H9 (cell line): ENCODE data around the gene EGLN1. TPM values are rescaled to one million over a fixed set of nuclear protein-coding genes. Genes with fewer than 3 reads are reported as not detected.

Source experiments
- DNase-seq: peaks from one replicate; pipeline ENCODE4 v3.0.0-alpha.2; 2017
- H2AFZ ChIP-seq: one replicate; pipeline ENCODE4 v1.6.1; 2013; ENCODE audit warnings: mild to moderate bottlenecking, low read length, control low read depth, moderate library complexity
- H2AK5ac ChIP-seq: 2 replicates; pipeline ENCODE4 v1.6.1; 2013; ENCODE audit warnings: low read length, control low read depth, mixed read lengths; ENCODE audit not compliant: insufficient read length
- H2BK120ac ChIP-seq: one replicate; pipeline ENCODE4 v1.6.1; 2013; ENCODE audit warnings: low read depth, mild to moderate bottlenecking, low read length, control low read depth, inconsistent platforms; ENCODE audit not compliant: poor library complexity, severe bottlenecking
- H2BK12ac ChIP-seq: 2 replicates; pipeline ENCODE4 v1.6.1; 2013; ENCODE audit warnings: low read length, control low read depth, mixed read lengths, low read depth; ENCODE audit not compliant: insufficient read length
- H2BK15ac ChIP-seq: 2 replicates; pipeline ENCODE4 v1.6.1; 2013; ENCODE audit warnings: low read depth, low read length, control low read depth
- H2BK20ac ChIP-seq: one replicate; pipeline ENCODE4 v1.6.1; 2013; ENCODE audit warnings: low read depth, mild to moderate bottlenecking, low read length, control low read depth, inconsistent platforms; ENCODE audit not compliant: poor library complexity, severe bottlenecking
- H2BK5ac ChIP-seq: 2 replicates; pipeline ENCODE4 v1.6.1; 2013; ENCODE audit warnings: low read length, control low read depth, mixed read lengths; ENCODE audit not compliant: insufficient read length
- H3K14ac ChIP-seq: 2 replicates; pipeline ENCODE4 v1.6.1; 2013; ENCODE audit warnings: low read length, control low read depth; ENCODE audit not compliant: insufficient read depth
- H3K18ac ChIP-seq: 2 replicates; pipeline ENCODE4 v1.6.1; 2013; ENCODE audit warnings: low read depth, mild to moderate bottlenecking, mixed read lengths, low read length, control low read depth; ENCODE audit not compliant: insufficient read length
- H3K23ac ChIP-seq: 2 replicates; pipeline ENCODE4 v1.6.1; 2013; ENCODE audit warnings: low read length, control low read depth, mixed read lengths, low read depth; ENCODE audit not compliant: insufficient read length
- H3K23me2 ChIP-seq: 2 replicates; pipeline ENCODE4 v1.6.1; 2013; ENCODE audit warnings: low read depth, mild to moderate bottlenecking, mixed read lengths, low read length, control low read depth; ENCODE audit not compliant: insufficient read length, poor library complexity, severe bottlenecking
- H3K27ac ChIP-seq: 2 replicates; pipeline ENCODE4 v1.5.1; 2013; ENCODE audit warnings: low read length, control low read depth, mixed read lengths, low read depth; ENCODE audit not compliant: insufficient read length
- H3K27me3 ChIP-seq: 2 replicates; pipeline ENCODE4 v1.6.1; 2013; ENCODE audit warnings: low read length, control low read depth, inconsistent platforms; ENCODE audit not compliant: insufficient read depth
- H3K4ac ChIP-seq: 2 replicates; pipeline ENCODE4 v1.6.1; 2013; ENCODE audit warnings: low read depth, mild to moderate bottlenecking, control low read depth, inconsistent platforms, low read length, moderate library complexity
- H3K4me1 ChIP-seq: 2 replicates; pipeline ENCODE4 v1.6.1; 2013; ENCODE audit warnings: low read length, control low read depth, inconsistent platforms; ENCODE audit not compliant: insufficient read depth
- H3K4me2 ChIP-seq: 2 replicates; pipeline ENCODE4 v1.6.1; 2013; ENCODE audit warnings: low read length, control low read depth, mixed read lengths; ENCODE audit not compliant: insufficient read length, insufficient read depth
- H3K56ac ChIP-seq: 2 replicates; pipeline ENCODE4 v1.6.1; 2013; ENCODE audit warnings: low read depth, mild to moderate bottlenecking, mixed read lengths, low read length, control low read depth; ENCODE audit not compliant: insufficient read length
- H3K79me1 ChIP-seq: 2 replicates; pipeline ENCODE4 v1.6.1; 2013; ENCODE audit warnings: low read depth, mild to moderate bottlenecking, moderate library complexity, low read length, control low read depth, inconsistent platforms; ENCODE audit not compliant: insufficient read depth, poor library complexity, severe bottlenecking
- H3K79me2 ChIP-seq: 2 replicates; pipeline ENCODE4 v1.6.1; 2013; ENCODE audit warnings: low read length, control low read depth, inconsistent platforms; ENCODE audit not compliant: insufficient read depth
- H3K9ac ChIP-seq: 2 replicates; pipeline ENCODE4 v1.6.1; 2013; ENCODE audit warnings: low read length, control low read depth, mixed read lengths; ENCODE audit not compliant: insufficient read length; ENCODE audit errors: extremely low read depth
- H3K9me3 ChIP-seq: one replicate; pipeline ENCODE4 v1.6.1; 2013; ENCODE audit warnings: low read depth, low read length, inconsistent platforms; ENCODE audit not compliant: control insufficient read depth
- H3T11ph ChIP-seq: one replicate; pipeline ENCODE4 v1.6.1; 2013; ENCODE audit warnings: mild to moderate bottlenecking, low read length, control low read depth, inconsistent platforms
- H4K20me1 ChIP-seq: one replicate; pipeline ENCODE4 v1.6.1; 2013; ENCODE audit not compliant: control insufficient read depth, insufficient read length, insufficient read depth
- H4K5ac ChIP-seq: 2 replicates; pipeline ENCODE4 v1.6.1; 2013; ENCODE audit warnings: low read depth, mild to moderate bottlenecking, mixed read lengths, low read length, control low read depth; ENCODE audit not compliant: insufficient read length
- H4K8ac ChIP-seq: replicated peaks from 2 replicates; pipeline ENCODE4 v1.6.1; 2013; ENCODE audit warnings: low read length, control low read depth, mixed read lengths, low read depth; ENCODE audit not compliant: insufficient read length
- H4K91ac ChIP-seq: 2 replicates; pipeline ENCODE4 v1.6.1; 2013; ENCODE audit warnings: low read depth, mild to moderate bottlenecking, moderate library complexity, mixed read lengths, low read length, control low read depth; ENCODE audit not compliant: insufficient read length
- H3K27ac Mint-ChIP-seq, 3 experiments: 2 replicates in 2 of 3; 3 replicates in 1 of 3; pipeline ENCODE4 v1.8.0; 2020 to 2021; ENCODE audit warnings: mixed read lengths in 3 of 3, mild to moderate bottlenecking in 1 of 3, moderate library complexity in 1 of 3
- H3K27me3 Mint-ChIP-seq: 2 replicates; pipeline ENCODE4 v1.8.0; 2021; ENCODE audit warnings: low read depth, mild to moderate bottlenecking, moderate library complexity, mixed read lengths
- H3K36me3 Mint-ChIP-seq, 3 experiments: 2 replicates in 2 of 3; 3 replicates in 1 of 3; pipeline ENCODE4 v1.8.0; 2020 to 2021; ENCODE audit warnings: low read depth in 3 of 3, mixed read lengths in 3 of 3; ENCODE audit not compliant: insufficient read depth in 1 of 3
- H3K4me1 Mint-ChIP-seq, 2 experiments: 2 replicates each; pipeline ENCODE4 v1.8.0; 2020; ENCODE audit warnings: mixed read lengths in 2 of 2
- H3K4me3 Mint-ChIP-seq, 2 experiments: 2 replicates in 1 of 2; 3 replicates in 1 of 2; pipeline ENCODE4 v1.8.0; 2020 to 2021; ENCODE audit warnings: mild to moderate bottlenecking in 2 of 2, mixed read lengths in 2 of 2, moderate library complexity in 1 of 2
- H3K9me3 Mint-ChIP-seq, 2 experiments: 2 replicates in 1 of 2; 3 replicates in 1 of 2; pipeline ENCODE4 v1.8.0; 2020; ENCODE audit warnings: mild to moderate bottlenecking in 2 of 2, mixed read lengths in 2 of 2, moderate library complexity in 1 of 2
- WGBS: extraction: QIAGEN DNeasy Blood & Tissue Kit; methylation state at CpG from one replicate; pipeline ENCODE4 v1.1.7; 2013; ENCODE audit warnings: missing lambda C conversion rate, low lambda C conversion rate, mixed read lengths; ENCODE audit not compliant: insufficient read length; ENCODE audit errors: extremely low coverage; 5-methylcytosine and 5-hydroxymethylcytosine counted together
- total RNA-seq: library from RNA; stranded (reverse); gene quantifications from 2 replicates; pipeline ENCODE4 v1.2.1, GENCODE V29; 2021
- TF ChIP-seq, protein P1 (sequence below): fragments of 200-600 bp; sonication (generic); conservative IDR thresholded peaks from 3 replicates; pipeline ENCODE4 v1.8.0; 2021; ENCODE audit warnings: antibody characterized with exemption, mild to moderate bottlenecking

EGLN1 gene
- total RNA-seq, 1 experiment from 2014 or later: 8.4 TPM

DNA sequence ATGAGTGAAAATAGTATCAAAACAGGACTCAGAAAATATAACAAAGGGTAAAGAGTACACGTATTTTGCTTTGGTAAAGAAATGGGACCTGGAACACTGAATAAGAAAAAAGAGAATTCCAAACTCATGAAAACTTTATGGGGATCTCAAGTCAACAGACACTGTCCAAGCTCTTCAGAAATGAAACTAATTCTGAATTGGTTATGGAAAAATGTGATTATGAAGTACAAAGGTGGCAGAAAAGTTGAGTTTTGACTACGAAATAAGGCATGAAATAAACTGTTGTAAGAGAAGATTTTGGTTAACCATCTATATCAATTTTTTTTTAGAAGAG lies 8.4 kb downstream of the EGLN1 start:
- H3T11ph ChIP-seq: no peak overlapping the region
- H2BK120ac ChIP-seq: no peak overlapping the region
- H3K79me2 ChIP-seq: no peaks in the 10 kb centered on the region
- Mint-ChIP-seq H3K27me3 (peaks cover 13% of the 10 kb centered on the region), H3K36me3 (no peaks in the 10 kb centered on the region), H3K4me1 (peaks cover under 1 to 3% of the 10 kb centered on the region in 2 experiments; a peak in 2 of 4 replicates), H3K27ac (no peak overlapping the region), H3K4me3 (no peak overlapping the region), H3K9me3 (no peaks in the 10 kb centered on the region)
- WGBS: no CpG with 5 or more reads among the region's 2 CpGs
- H3K14ac ChIP-seq: no peak overlapping the region
- H4K20me1 ChIP-seq: no peaks in the 10 kb centered on the region
- no peaks in the 10 kb centered on the region for H3K23me2 ChIP-seq
- H3K27me3 ChIP-seq: peaks cover 4% of the 10 kb centered on the region; the same call in 1 of the 2 replicates
- no peak overlapping the region for H2AK5ac ChIP-seq
- H3K79me1 ChIP-seq: no peaks in the 10 kb centered on the region
- no peaks in the 10 kb centered on the region for H3K4me1 ChIP-seq
- no peak overlapping the region for H4K8ac ChIP-seq
- H3K27ac ChIP-seq: no peak overlapping the region
- no peak overlapping the region for H3K4ac ChIP-seq
- H2AFZ ChIP-seq: no peak overlapping the region
- no peak overlapping the region for H2BK20ac ChIP-seq
- H3K56ac ChIP-seq: no peak overlapping the region
- H3K9ac ChIP-seq: no peak overlapping the region
- H2BK5ac ChIP-seq: no peak overlapping the region
- no peaks in the 10 kb centered on the region for H3K9me3 ChIP-seq
- TF ChIP-seq, protein P1, sequence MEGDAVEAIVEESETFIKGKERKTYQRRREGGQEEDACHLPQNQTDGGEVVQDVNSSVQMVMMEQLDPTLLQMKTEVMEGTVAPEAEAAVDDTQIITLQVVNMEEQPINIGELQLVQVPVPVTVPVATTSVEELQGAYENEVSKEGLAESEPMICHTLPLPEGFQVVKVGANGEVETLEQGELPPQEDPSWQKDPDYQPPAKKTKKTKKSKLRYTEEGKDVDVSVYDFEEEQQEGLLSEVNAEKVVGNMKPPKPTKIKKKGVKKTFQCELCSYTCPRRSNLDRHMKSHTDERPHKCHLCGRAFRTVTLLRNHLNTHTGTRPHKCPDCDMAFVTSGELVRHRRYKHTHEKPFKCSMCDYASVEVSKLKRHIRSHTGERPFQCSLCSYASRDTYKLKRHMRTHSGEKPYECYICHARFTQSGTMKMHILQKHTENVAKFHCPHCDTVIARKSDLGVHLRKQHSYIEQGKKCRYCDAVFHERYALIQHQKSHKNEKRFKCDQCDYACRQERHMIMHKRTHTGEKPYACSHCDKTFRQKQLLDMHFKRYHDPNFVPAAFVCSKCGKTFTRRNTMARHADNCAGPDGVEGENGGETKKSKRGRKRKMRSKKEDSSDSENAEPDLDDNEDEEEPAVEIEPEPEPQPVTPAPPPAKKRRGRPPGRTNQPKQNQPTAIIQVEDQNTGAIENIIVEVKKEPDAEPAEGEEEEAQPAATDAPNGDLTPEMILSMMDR: no peak
- H3K23ac ChIP-seq: no peak overlapping the region
- H3K4me2 ChIP-seq: no peak overlapping the region
- no peak overlapping the region for H4K91ac ChIP-seq
- no peak overlapping the region for H3K18ac ChIP-seq
- no peak for DNase-seq
- H2BK15ac ChIP-seq: no peak overlapping the region
- H4K5ac ChIP-seq: no peak overlapping the region
- no peak overlapping the region for H2BK12ac ChIP-seq
